GM19239 (cell line): ENCODE measurements around the gene LRCH3.
"Not testable (repeated sequence)": the region's sequence is repeated elsewhere in the genome, so short reads cannot be mapped to it uniquely, and the experiment has no call there.

ENCODE experiments used
- DNase-seq: peaks from one replicate; pipeline ENCODE4 v3.0.0; 2011; ENCODE audit warnings: low spot score; ENCODE audit not compliant: insufficient read length
- FAIRE-seq: peaks from 2 replicates; lab custom pipeline; 2011; peaks lifted over from hg19 to GRCh38; lab: Jason Lieb, UNC

LRCH3 gene

GRCh38 chr3:197908957-197909701 lies 118.1 kb downstream of the LRCH3 start:
- FAIRE-seq (no peak), DNase-seq (no peak)

DNA sequence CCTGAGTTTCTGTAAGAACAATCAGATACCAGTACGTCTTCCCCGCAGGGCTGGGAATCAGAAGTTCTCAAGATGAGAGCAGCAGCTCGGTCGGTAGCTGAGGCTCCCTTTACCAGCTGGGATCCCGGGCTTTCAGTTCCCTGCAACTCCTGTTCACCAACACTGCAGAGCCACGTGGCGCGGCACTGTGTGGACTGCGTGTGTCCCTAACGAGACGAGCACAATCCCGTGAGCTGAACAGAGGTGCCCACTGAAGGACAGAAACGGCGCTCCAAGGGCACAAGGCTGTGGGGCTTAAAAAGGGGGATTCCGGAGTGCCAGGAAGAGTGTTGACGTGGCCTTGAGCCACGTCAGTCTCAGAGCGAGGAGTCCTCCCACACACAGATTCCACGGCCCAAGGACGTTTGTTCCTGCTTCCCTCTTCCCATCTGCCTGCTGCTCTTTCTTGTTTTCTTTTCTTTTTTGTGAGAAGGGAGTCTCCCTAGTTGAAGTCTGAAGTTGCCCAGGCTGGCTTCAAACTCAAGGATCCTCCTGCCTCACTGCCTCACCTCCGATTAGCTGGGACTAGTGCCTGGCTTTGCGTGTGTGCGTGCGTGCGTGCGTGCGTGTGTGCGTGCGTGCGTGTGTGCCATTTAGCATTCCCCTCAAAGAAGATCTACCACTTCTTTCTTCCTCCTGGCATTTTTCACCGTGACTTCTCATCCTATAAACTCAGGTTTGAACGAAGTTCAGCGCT lies 121.9 kb downstream of the LRCH3 start:
- DNase-seq (no peak), FAIRE-seq (no peak)

DNA sequence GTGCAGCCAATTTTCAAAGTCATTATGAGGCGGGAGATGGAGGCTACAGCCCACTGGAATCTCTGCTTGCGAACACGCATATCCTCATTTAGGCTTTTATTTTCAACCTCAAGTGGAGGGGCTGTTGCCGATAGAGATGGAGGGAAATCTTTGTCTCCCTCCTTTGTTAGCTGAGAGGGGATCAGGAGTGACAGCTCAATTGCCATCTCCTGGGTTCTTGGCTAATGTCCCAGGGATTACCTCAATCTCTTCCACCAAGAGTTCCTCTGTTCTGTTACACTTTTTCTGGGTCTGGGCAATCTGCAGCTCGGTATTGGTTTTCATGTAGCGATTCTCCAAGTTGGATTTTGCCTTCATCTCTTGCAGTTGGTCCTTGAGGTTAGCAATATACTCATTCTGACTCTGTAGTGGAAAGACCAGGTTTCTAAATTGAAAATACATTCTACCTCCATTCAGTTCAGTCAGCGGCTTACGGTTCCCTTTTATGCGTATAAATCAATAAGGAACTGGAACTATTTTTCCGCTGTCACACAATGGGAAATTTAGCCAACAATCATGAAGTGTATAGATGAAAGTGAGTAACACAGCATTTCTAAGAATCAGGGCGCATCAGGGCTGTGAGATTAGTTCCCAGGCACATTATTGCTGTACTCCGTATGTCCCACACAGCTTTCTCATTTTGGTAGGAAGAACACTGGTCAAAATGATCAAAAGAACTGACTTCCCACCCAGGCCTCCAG lies 122.8 kb downstream of the LRCH3 start:
- DNase-seq, result no peak
- FAIRE-seq, result no peak

GRCh38 chr3:197921429-197922275 lies 130.6 kb downstream of the LRCH3 start:
- not testable (repeated sequence) for DNase-seq, FAIRE-seq

DNA sequence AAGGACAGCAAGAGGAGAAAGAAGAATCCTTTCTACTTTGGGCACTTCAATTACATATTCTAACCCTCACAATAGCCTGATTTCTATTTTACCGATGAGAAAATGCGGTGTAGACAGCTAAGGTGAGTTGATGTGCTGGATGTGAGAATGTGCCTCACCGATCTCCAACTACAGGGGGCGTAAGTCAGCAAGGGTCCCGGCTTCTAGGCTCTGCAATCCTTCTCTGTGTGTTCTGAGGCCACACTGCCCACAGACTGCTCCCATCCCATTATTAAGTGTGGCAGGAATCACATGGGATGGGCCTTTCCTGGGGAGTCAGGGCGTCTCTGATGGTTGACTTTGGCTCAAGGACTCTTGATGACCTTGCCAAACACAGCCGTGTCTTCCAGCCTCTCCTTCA lies 135.4 kb downstream of the LRCH3 start:
- DNase-seq (no peak), FAIRE-seq (no peak)

DNA sequence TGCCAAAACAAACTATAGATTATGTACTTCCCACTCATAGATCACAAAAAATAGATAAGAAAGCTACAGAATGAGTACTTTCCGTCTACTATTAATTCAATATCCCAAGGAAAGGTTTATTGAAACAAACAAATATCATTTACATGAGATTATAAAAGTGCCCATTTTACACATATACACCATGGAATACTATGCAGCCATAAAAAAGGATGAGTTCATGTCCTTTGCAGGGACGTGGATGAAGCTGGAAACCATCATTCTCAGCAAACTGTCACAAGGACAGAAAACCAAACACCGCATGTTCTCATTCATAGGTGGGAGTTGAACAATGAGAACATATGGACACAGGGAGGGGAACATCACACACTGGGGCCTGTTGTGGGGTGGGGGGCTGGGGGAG lies 136.5 kb downstream of the LRCH3 start:
- DNase-seq, FAIRE-seq: not testable (repeated sequence)

GRCh38 chr3:197936819-197937384 lies 145.8 kb downstream of the LRCH3 start:
- DNase-seq (no peak), FAIRE-seq (no peak)
